NCI-H82 (cell line): ENCODE measurements around the gene NPSR1.
"Not testable (repeated sequence)": the region's sequence is repeated elsewhere in the genome, so short reads cannot be mapped to it uniquely, and the experiment has no call there.

Experiments used
- DNase-seq: peaks from one replicate; lab custom pipeline; 2025; lab: John Stamatoyannopoulos, UW

Gene NPSR1

DNA sequence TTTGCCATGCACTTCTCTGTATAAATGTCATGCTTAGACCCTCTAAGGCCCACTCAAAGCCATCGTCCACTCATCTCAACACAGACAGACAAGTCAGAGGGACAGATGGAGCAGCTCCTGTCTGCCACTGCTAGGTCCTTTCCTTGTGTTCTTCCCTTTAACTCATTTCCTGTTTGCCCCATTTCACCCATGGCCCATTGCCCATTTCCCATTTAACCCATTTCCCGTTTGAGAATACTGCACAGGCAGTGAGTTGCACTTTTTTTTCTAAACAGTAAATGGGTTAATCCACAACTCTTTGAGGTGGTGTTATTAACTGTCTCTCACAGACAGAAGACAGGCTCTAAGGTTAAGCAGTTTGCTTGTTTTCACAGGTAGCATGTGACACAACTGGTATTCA, 179.3 kb downstream of the NPSR1 start:
- DNase-seq, result peak; percentile 23

DNA sequence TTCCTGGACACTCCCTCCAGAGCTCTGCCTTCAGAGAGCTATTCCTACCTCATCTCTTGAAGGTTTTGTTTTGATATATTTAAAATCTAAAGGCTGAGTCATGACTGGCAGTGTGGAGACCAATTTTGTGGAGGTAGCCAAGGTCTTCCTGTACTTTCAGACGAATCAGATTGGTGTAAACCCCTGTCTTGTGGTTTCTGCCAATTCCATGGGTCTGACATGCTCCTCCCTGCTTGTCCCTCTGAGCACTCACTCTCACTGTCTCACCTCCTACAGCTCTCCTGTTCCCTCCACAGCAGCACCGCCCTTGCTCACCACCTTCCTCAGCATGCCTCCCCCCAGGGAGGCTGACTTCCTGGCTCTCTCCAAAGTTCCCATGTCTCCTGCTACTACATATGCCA, 179.8 kb downstream of the NPSR1 start:
- peak; percentile 77 for DNase-seq

- peak; percentile 94 for DNase-seq
These were observed 180.3 kb downstream of the NPSR1 start for GRCh38 chr7:34838329-34838728.

- peak; percentile 36 for DNase-seq
These were observed 181.6 kb downstream of the NPSR1 start for GRCh38 chr7:34839645-34840044.

- DNase-seq, result peak; percentile 13
These were observed 182.3 kb downstream of the NPSR1 start for GRCh38 chr7:34840176-34840785.

DNA sequence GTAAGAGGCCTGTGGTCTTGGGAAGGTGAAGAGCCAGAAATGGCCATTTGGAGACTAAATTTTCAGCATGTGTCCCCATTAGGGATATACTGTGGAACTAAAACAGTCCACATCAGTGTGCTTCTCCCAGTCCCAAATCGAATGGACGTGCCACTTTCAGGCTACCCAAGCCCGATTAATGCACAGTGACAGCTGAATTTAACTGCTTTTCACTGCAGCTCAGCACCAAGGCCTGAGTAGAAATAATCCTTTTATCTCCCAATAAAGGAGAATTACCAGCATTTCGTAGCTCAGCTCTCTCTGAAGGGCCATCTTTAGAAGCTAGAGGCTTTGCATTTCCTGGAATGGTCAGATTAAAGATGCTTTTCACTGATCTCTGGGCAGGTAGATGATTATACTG, 183.3 kb downstream of the NPSR1 start:
- DNase-seq, result peak; percentile 94

DNA sequence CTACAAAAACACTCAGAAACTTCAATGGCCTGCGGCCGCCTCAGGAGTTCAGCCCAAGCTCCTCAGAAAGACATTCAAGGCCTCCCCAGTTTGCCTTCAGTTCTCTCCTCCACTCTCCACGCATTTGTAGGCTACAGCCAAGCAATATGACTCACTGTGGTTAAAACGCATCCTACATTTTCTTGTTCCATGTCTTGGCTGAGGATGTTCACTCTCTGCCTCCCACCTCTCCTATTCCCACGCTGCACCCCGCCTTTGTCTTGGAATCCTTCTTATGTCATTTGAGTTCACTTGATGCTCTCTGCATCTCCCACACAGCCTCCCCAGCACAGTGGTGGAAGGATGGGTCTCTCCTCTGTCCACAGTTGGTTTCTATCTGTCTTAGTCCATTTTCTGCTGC, 184.8 kb downstream of the NPSR1 start:
- DNase-seq, result no peak

- peak; percentile 18 for DNase-seq
These were observed 186.4 kb downstream of the NPSR1 start for GRCh38 chr7:34844406-34844805.

DNA sequence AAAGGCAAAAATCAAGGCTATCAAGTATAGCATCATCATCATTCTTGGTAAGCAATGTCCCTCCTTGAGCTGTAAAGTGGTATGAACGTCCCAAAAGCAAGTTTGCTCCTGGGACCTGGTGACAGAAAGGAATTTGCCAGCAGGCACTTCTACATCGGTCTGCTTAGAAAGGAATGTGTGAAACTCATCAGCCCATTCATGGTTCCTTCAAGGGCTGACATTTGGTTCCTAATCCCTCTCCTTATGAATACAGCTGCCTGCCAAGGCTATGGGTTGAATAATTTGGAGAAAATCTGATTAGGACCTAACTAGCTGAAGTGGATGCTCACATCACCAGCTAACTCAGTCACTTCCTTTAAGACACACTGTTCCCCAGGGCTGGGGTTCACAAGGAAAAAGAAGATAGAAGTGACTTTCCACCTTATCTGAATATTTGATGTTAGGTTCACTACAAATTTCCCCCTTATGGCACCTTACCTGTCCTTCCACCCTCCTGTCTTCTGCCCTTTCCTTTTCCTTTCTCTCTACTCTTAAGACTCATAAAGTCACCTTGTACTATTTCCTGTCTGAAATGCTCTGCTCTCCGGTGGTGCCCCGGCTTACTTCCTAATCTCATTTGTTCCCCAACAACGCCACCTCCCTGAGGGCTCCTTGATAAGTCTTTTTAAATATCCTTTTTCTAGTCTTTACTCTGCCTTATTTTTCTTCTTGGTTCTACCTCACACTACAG, 187.1 kb downstream of the NPSR1 start:
- peak; percentile 84 for DNase-seq

DNA sequence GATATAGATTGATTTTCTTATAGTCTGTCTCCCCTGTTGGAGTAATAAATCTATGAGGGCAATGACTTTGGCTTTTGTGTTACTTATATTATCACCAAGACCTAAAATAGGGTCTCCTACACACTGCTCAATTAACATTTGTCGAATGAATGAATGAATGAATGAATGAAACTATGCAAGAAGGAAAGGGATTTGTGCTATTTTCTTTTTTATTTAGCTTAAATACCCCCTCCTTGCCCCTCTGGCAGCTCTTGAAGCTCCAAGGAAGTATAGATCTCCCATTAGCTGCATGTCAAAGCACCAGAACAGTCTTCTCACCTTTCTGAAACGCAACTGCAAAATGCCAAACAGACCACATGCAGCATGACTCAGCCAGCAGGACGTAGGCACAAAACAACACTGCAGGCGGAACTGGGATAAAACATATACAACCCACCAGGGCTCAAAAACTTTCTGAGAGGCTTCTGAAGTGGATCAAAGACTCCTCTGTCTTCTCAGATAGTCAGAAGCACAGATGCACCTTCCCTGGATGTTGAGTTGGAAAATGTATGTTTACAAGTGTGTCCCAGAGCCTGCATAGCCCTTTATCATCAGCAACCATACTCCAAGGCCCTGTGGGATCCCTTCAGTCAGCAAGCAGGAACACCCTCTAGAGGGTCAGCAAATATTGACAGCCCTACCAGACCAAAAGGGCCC, 187.8 kb downstream of the NPSR1 start:
- DNase-seq, result peak; percentile 22

- no peak for DNase-seq
These were observed 189.0 kb downstream of the NPSR1 start for GRCh38 chr7:34846976-34847375.

DNA sequence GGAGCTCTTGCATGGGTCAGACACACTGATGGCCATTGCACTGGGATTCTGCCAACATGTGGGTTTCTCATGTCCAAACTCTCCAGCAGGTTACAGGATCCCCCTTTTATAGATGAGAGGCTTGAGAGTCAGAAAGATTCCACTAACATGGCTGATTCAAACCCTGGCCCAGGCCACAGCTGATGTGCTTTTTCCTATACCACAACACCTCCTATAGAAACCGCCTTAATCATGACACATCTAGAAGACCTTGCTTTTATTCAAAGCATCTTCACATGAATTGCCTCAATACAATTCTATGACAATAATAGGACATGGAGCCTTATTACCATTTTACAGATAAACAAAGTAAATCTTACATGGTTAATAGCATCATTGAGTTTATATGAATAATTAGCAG, 190.7 kb downstream of the NPSR1 start:
- no peak for DNase-seq

DNA sequence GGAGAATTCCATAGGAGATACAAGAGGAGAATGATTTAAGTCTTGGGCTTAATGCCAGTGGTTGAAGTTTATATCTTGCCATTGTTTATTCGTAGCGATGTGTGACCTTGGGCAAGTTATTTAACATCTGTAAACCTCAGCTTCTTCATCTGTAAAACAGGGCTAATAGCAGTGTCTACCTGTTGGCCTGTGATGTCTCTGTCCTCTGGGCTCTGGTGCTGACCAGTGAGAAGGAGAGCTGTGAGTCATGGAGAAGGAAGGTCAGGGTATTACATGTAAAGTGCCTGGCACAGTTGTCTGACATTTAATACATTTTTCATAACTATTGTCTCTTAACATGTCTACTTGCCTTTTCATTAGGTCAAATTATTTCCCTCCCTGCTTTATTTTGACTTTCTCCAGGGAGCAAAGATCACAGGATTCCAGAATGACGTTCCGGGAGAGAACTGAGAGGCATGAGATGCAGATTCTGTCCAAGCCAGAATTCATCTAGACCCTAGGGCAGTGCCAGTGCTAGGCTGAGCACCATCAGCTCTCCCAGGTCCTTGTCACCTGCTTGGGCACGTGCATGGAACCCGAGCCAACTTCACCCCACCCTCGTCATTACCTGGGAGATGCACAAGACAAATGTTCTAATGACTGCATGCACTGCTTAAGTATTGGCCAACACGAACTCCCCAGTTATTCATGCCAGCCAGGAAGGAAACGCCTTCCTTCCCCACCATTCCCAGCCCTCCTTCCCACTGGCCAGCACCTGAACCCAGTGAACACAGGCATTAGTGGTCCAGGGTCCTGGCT, 191.3 kb downstream of the NPSR1 start:
- no peak for DNase-seq

DNA sequence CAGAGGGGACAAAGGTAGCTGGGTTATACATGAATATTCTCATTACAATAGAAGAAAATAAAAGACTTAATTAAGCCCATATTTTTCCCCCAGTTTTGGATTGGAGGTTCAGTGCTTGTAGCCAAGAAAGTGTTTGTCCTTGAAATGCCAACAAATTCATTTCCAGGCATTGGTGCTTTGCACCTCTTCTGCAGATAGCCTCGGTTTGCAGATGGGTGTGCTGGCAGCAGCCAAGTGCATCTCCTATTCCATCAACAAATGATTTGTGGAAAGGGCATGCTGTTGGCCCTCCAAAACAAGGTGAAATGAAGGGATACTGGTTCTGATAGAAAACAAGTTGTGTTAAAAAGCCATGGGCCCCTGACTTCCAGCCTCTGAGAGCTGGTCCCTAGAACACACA, 192.0 kb downstream of the NPSR1 start:
- DNase-seq, result no peak

- DNase-seq, result no peak
These were observed 192.7 kb downstream of the NPSR1 start for GRCh38 chr7:34850681-34851080.

DNA sequence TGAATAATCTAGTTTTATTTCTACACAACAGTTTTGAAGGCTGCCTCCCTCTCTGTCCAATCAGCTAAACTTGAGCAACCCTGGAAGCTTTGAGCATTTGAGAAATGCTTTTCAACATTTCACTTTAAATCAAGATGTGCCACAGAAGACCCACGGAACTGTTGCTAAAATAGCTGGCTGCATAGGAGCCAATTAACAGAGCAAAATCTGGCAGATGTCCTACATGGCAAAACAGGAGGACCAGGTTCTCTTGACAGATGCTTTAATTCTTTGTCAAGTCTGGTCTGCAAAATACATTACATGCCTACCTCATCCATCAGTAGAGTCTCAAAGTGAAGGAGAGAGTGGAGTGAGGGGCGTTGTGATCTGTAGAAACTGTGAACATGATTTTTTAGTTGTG, 193.4 kb downstream of the NPSR1 start:
- DNase-seq, result peak; percentile 22

GRCh38 chr7:34858444-34858843, 200.4 kb downstream of the NPSR1 start:
- not testable (repeated sequence) for DNase-seq

DNA sequence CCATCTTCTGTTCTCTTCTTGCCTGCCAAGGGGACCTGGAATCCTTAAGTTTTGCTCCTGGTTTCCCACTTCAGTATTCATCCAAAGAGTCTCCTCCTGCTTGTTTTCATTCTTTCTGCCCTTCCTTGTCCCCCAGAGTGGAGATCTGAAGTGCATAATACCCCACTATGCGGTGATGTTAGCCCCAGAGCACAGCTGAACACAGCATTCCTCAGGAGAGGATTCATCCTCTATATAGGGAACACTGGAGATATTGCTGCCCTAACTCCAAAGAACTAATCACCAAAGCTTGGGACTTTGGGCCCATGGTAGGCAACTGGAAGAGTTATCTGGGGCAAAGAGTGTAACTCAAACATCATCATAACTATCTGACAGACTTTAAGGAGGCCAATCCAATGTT, 201.3 kb downstream of the NPSR1 start:
- DNase-seq, result not testable (repeated sequence)

GRCh38 chr7:34866222-34866621, 208.2 kb downstream of the NPSR1 start:
- DNase-seq, result not testable (repeated sequence)

GRCh38 chr7:34867341-34867740, 209.3 kb downstream of the NPSR1 start:
- not testable (repeated sequence) for DNase-seq

- DNase-seq, result not testable (repeated sequence)
These were observed 210.6 kb downstream of the NPSR1 start for GRCh38 chr7:34868602-34869001.

DNA sequence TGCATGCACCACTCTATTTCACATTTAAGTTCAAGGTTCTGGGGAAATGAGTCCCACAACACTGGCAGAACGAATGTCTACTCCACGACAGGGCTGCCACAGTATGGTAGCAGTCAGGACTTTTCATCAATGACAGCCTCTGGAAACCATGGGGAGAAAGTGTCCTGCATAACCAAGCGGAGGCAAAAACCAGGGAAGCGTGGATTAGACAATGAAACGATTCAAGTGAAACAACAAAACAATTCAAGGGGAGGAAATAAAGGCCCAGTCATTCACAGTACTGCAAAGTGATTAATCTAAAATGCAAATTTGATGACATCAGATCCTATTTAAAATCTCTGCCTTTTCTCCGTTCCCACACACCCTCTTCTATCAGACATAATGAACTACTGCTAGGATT, 211.0 kb downstream of the NPSR1 start:
- no peak for DNase-seq
